ENCODE data around the gene CGRRF1.

CGRRF1 gene

DNA sequence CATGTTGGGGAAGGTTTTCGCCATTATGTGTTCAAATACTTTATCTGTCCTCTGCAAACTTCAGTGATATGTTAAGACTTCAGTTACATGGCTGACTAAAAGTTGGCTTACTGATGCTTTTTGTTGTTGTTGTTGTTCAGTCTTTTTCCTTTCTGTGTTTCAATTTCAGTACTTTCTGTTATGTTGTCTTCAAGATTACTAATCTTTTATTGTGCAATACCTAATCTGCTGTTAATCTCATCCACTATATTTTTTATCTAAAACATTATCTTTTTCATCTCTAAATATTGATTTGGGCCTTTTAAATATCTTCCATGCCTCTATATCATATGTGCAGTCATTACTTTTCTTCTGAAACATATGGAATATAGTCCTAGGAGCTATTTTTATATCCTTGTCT, 7.0 kb downstream of the CGRRF1 start:
- H3K4me3 ChIP-seq (ENCODE audit: low read depth, low read length): no peak overlapping the region
- TF ChIP-seq CTCF (conservative IDR thresholded peaks at IDR 0.05; ENCODE audit: low read depth, low read length): no peak
- DNase-seq (ENCODE audit: low read depth): no peak

DNA sequence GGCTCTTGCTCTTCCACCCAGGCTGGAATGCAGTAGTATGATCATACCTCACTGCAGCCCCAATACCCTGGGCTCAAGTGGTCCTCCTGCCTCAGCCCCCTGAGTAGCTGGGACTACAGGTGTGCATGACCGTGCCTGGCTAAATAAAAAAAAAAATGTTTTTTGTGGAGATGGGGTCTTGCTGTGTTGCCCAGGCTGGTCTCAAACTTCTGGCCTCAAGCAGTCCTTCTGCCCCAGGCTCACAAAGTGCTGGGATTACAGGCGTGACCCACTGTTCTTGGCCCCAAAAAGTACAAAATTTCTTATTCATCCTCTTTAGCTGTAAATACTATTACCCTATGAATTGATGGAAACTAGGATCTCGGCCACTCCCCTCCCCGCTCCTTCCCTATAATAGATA, 14.7 kb downstream of the CGRRF1 start:
- no peak for TF ChIP-seq CTCF (conservative IDR thresholded peaks at IDR 0.05; ENCODE audit: low read depth, low read length)
- H3K4me3 ChIP-seq (ENCODE audit: low read depth, low read length): no peak overlapping the region
- DNase-seq (ENCODE audit: low read depth): no peak

DNA sequence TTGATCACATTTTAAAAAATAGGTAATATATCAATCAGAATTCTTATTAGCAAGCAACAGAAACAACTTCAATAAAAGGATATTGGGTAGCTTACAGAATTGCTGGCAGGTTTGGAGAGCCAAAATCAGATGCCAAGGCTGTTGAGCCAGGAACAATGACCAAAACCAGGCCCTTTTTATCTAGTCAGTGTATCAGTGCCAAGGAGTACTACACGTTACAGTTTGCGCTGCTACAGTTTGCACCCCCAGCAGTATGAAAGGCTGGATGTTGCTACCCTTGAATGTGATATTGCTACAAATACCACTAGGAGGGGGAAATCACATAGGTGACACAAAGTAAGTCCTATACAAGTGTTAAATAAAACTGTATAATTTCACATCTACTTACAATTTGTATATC, 19.3 kb downstream of the CGRRF1 start:
- H3K4me3 ChIP-seq (ENCODE audit: low read depth, low read length): no peak overlapping the region
- no peak for TF ChIP-seq CTCF (conservative IDR thresholded peaks at IDR 0.05; ENCODE audit: low read depth, low read length)
- no peak for DNase-seq (ENCODE audit: low read depth)

DNA sequence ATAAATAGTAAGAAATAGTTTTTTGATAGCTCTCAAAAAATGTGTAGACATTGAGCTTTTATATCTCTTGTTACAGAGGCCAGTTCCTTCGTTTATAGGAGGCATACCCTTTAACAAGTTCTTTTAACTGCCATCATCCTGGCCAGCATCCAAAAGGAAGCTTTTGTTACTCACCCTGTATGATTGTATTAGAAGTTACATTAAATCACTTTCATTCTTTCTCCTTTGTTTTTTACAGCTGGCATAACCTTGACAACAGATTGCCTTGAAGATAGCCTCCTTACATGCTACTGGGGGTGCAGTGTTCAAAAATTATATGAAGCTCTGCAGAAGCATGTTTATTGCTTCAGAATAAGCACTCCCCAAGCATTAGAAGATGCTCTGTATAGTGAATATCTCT, 20.1 kb downstream of the CGRRF1 start:
- H3K4me3 ChIP-seq (ENCODE audit: low read depth, low read length): no peak overlapping the region
- no peak for TF ChIP-seq CTCF (conservative IDR thresholded peaks at IDR 0.05; ENCODE audit: low read depth, low read length)
- peak; percentile 45 for DNase-seq (ENCODE audit: low read depth)

DNA sequence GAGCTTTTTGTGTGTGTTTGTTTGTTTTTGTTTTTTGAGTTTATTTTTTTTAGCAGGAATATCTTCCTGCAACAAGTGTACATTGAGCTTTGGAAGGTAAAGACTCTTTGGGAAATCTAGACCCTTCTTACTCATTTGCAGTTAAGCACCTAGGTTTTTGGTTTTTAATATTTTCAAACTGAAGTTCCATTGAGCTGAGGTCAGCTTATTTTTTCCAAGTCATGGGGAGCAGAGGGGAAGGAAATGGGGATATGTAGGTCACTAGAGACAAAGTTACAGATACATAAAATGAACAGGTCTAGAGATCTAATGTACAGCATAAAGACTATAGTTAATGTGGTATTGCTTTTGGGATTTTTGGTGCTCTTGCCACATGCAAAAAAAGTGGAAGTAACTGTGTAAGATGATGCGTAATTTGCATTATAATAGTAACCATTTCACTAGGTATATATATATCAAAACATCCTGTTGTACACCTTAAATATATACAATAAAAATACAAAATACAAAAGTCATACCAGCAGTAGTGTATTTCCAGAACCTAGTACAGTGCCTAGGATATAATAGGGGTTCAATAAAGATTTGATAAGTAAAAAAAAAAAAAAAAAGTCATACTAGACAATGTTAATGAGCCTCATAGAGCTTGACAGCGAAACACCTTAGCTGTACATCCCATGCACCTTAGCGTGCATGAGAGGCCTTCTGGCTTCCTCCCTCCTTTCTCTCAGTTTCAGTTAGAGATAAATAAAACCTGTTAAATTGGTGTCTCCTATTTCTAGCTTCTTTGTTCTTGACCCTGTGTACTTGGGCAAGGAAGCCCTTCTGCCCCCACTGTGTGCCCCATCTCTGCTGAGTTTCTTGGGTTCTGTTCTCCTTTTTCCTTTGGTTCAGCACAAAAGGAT, 22.7 kb downstream of the CGRRF1 start:
- TF ChIP-seq CTCF (conservative IDR thresholded peaks at IDR 0.05; ENCODE audit: low read depth, low read length): no peak
- no peak overlapping the region for H3K4me3 ChIP-seq (ENCODE audit: low read depth, low read length)
- no peak for DNase-seq (ENCODE audit: low read depth)

GRCh38 chr14:54533100-54533499, 23.4 kb downstream of the CGRRF1 start:
- H3K4me3 ChIP-seq (ENCODE audit: low read depth, low read length): no peak overlapping the region
- TF ChIP-seq CTCF (conservative IDR thresholded peaks at IDR 0.05; ENCODE audit: low read depth, low read length): no peak
- DNase-seq (ENCODE audit: low read depth): no peak

GRCh38 chr14:54535126-54535525, 25.4 kb downstream of the CGRRF1 start:
- no peak for TF ChIP-seq CTCF (conservative IDR thresholded peaks at IDR 0.05; ENCODE audit: low read depth, low read length)
- DNase-seq (ENCODE audit: low read depth): peak; percentile 13
- no peak overlapping the region for H3K4me3 ChIP-seq (ENCODE audit: low read depth, low read length)

All from choroid plexus epithelial cell (primary cell).